ENCODE measurements around the gene PLEKHG3.

PLEKHG3 gene

DNA sequence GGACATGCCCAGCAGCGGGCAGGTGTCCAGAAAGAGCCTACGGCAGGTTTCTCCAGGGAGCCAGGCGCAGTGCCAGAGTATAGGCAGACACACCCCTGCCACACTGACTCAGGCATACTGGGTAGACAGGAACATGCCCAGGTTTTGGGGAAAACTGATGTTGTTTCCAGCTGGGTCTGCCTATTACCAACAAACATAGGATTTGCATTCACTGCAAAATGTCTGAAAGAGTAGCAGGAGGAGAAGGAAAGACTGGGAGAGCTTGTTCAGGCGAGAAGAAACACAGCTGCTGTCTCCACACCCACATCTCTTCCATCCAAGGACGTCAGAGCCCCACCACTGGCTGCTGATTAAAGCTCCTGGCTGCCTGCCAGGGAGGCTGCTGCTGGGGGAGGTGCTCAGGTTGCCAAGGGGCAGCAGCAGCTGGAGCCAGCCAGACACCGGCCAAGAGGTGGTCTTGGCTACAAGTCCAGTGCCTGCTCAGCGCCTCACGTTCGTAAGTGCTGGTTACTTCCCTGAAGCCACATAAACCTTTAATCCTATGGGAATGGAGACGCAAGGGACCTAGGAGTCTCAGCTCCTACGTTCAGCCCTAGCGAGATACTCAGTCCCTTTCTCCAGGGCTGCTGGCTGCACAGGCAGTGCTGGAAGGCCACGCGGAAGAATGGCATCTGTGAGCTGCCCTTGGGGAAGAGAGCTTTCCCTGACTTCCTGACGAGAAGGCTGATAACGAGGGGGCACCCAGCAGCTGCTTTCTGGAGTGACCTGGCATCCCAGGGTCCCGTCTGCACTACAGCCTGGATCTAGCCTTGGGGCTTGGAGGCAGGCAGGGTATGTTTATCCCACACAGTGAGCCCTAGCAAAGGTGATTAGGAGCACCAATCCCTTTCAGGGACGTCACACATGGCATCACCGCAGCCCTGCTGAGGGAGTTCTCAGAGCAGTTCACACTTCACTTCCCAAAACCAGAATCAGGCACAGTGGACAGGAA is 58.1 kb downstream of the PLEKHG3 start:
- no peak for DNase-seq (ENCODE audit: low read depth in 4 of 4, low spot score in 1 of 4)

DNA sequence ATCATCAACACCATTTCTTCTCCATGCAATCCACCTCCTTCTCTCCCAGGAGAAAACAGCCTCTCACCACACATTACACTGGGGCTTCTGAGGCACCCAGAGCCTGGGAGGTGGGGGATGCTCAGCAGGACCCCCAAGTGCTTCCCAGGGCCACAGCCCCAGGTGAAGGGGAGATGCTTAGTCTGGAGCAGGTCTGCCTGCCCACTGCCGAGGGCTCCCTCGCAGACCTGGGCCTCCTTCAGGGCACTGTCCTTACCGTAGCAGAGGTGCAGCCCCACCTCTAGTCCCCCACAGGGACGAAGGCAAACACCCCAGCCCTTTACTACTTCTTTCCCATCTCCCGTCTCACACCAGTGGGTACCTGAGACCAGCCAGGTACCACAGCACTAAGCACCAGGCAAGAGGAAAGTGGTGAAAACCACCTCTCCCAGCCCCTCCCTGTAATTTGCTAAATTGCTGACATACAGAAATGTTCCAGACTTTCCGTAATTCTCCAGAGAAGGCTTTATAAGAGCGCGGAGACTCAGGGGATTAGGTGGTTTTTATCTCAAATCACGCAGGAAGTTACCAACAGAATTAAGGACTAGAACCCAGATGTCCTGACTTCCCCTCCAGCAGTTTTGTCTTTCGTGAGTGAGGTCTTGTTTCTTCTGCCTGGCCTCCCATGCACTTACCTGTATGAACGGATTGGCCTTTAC is 59.0 kb downstream of the PLEKHG3 start:
- DNase-seq (ENCODE audit: low read depth in 4 of 4, low spot score in 1 of 4), result no peak

DNA sequence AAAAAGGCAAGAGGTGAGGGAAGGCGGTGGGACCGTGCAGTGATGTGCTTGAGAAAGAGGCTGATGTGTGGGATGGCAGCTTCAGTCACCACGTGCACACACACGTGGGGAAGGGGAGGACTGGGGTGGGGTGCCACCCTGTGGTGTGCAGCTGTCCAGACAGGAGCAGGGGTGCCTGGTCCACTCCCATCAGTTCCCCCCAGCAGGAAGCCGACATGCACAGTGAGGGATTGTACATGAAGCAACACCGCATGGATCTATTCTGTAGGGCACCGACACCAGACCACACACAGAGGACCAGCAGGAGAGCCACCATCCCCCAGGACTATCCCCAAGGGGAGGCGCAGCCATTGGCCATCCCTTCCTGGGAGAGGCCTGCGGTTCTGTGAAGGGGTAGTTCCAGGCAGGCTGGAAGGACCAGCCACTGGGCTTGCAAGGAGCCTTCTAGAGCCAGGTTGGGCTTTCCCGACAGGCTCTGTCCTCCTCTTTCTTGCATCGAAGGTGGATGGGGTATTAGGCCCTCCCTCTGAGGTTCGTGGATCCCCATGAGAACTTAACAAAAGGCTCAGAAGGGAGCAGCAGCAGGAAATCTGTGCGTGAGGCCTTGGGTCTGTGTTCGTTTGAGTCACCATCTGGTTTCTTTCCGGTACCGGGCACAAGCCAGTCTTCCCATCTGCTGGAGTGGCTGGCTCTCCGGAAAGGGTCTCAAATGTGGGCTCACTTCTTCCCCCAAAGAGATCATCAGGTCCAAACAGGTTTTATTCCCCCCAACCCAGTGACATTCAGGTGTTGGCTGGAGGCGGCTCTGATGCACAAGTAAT is 59.8 kb downstream of the PLEKHG3 start:
- DNase-seq (ENCODE audit: low read depth in 4 of 4, low spot score in 1 of 4), result no peak

DNA sequence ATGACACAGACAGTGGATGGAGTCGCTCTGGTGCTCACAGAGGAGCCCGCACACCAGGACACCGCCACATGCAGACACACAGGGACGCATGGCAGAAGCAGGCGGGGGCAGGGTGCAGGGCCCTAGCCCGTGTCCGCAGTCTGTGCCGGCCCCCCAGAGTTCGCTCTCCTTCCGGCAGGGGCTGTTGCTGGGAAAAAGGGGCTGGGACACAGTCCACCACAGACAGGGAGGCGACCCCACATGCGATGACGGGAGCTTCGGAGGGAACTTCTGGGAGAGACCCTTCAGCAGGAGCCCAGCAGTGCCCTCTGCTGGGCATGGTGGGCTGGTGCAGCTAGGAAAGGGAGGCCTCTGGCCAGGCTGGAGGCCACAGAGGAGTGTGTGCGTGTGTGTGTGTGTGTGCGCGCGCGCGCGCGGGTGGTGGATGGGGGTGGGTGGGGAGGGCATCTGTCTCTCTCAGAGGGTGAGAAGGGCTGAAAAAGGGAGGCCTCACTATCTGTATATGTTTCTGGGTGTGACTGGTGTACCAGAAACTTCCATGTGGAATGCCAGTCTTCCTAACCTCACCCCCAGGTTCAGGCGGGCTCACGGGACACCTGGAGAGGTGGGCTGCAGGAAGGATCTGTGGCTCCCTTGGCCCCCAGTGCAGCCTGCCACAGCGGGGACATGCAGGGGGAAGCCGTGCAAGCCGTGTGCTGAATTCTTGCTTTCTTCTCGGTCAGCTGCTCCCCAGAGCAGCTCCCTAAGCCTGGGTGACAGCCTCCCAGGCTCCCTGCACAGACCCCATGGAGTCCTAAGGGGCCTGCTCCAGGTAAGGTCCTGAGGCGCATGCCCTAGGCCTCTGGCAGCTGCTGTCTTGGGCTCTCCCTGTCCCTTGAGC is 60.7 kb downstream of the PLEKHG3 start:
- DNase-seq (ENCODE audit: low read depth in 4 of 4, low spot score in 1 of 4), result peak in 3 of 4 experiments; percentile 45 to 53 (median 47)

DNA sequence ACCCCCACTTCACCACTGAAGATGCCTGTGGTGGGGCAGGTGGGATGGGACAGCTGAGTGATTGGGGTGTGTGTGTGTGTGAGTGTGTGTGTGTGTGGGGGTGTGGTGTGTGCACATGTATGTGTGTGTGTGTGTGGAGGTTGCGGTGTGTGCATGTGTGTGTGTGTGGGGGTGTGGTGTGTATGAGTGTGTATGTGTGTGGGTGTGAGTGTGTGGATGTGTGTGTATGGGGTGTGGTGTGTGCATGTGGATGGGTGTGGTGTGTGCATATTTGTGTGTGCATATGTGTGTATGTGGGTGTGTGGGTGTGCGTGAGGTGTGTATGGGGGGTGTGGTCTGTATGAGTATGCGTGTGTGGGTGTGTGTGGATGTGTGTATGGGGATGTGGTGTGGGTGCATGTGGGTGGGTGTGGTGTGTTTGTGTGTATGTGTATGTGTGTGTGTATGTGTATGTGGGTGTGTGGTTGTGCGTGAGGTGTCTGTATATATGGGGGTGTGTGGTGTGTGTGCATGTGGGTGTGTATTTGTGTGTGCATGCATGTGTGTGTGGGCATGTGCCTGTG is 61.6 kb downstream of the PLEKHG3 start:
- DNase-seq (ENCODE audit: low read depth in 4 of 4, low spot score in 1 of 4), result no peak

DNA sequence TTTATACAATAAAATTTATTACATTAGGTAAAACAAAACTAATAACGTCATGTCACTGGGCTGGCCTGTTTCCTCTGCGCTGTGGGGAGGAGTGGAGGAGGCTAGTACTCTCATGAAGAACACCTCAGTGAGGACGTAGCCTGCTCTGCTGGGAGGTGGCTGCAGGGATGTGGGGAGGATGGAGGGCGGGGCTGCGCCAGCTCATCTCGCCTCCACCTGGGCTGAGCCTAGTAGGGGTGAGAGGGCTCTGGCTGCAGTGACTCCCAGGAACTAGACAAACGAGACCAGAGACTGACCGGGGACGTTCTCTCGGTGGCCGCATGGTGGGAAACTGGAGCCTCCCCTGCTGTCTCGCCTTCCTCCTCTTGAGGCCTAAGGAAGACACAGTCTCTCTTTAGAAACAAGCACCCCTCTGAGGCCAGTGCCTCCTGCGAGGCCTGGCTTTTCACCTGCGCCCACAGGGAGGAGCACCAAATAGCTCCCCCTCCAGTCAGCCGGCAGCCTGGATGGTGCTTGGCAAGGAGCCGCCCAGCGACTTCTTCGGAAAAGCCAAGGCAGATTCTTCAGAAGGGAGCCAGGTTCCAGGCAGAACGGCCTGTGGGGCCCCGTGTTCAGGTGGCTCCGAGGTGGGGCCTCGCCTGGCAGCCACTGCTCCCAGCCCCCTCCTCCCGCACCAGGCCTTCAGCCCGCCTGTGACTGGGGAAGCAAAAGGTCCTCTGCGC is 62.4 kb downstream of the PLEKHG3 start:
- DNase-seq (ENCODE audit: low read depth in 4 of 4, low spot score in 1 of 4), result no peak

DNA sequence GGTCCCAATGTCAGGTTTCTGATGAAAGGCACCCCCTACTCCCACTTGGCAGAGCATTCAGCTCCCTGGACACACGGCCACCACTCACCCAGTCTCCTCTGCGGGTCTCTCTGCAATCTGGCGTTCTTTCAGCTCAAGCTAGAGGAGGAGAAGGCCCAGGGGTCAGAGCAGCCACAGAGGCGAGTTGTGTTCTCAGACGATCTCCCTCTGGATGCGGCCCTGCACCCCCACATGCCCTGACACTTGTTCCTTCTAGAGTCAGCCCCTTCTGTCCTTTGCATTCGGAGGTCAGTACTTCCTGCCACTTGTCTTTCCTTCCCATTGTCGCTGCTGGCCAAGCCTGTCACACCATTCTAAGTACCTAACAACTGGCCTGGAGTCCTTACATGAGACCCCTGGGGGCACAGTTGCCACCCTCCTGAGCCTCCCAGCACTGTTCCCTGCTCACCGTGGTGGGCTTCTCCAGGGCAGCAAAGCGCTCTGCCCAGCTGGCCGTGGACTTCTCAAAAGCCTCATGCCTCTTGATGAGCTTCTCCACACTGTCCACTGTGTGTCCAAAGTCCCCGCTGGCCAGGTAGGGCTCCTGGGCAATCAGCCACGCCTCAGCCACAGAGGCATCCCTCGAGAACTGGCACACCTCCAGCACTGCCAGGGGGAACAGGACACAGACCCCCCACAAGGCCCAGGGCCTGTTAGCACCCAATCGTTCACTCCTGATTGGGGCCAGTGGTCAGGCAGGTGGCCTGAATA is 63.2 kb downstream of the PLEKHG3 start:
- DNase-seq (ENCODE audit: low read depth in 4 of 4, low spot score in 1 of 4), result no peak

DNA sequence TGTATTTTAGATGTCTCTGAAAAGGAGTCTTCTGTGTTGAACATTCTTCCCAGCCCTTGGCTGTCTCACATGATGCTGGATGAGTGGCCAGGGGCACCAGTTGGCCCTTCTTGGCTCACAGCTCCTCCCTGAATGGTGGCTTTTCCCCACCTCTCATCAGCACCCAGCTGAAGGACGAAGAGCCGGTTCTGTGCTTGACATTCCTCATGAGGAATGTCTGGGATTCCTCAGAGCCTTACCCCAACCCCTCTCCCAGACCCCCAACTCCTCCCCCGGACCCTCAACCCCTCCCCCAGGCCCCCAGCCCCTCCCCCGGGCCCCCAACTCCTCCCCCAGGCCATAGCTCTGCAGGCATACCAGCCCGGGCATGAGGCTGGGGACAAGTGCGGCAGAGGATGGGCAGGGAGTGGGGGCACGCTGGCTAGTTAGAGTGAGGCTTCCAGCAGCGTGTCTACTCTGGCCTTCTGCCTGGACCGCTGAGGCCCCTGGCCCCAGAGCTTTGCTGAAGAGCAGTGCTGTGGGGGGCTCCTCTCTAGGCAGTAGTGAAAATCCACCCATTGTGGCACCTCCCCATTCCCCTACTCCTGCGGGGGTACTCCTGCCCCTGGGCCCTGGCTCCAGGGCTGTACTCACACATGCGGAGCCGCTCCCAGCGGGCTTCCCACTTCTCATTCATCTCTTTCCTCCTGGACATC is 64.3 kb downstream of the PLEKHG3 start:
- no peak for DNase-seq (ENCODE audit: low read depth in 4 of 4, low spot score in 1 of 4)

DNA sequence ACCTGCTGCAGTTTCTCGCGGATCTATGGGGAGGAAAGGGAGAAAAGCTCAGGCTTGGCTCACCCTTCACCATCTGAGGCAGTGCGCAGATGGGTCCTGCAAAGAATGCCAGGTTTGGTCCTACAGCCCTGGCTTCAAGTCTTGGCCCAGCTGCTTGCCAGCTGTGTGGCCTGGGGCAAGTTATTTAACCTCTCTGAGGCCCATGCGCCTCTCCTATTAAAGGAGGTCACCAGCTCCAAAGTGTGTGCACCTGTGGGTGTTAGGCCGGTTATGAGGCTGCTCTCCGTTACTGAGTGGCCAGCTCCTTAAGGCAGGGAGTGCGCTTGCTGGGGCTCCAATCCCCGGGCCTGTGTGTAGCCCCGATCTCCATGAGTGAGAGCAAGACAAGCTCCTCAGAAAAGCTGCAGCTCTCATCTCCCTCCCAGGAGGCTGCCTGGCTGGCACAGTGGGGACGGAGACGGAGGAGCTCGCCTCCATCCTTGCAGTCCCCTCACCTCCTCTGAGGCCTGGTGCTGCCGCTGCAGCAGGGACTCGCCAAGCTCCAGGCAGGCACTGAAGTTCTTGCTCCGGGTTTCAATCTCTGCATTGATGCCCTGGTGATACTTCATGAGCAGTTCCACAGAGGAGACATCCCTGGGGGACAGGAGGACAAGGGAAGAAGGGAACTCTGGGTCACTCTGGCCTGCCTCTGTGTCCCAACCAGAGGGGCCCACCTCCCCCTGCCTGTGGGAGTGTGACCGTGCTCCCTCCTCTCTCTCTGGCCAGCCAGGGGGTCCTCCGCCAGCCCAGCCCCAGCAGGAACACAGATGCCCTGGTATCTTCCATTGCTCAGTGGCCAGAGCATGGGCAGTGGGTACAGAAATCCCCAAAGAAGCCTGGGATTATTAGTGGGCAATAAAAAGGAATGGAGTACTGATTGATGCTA is 65.1 kb downstream of the PLEKHG3 start:
- DNase-seq (ENCODE audit: low read depth in 4 of 4, low spot score in 1 of 4), result no peak

DNA sequence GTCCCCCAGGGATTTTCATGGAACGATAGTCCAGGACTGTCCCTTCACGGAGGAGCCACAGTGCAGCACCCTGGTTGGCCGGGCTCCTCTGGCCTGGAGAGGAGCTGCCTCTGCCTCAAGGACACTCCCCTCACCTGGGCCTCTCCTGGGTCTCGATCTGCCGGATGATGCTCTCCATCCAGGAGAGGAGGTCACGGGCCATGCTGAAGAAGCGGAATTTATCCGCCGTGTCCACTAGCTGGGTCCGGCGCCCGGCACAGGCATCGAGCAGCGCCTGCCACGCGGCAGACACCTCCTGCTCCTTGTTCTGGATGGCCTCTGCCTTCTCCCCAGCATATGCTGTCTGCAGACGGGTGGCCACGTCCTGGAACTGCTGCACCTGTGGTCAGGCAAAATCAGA is 66.5 kb downstream of the PLEKHG3 start:
- DNase-seq (ENCODE audit: low read depth in 4 of 4, low spot score in 1 of 4), result no peak

GRCh38 chr14:64771161-64771560 is 66.9 kb downstream of the PLEKHG3 start:
- DNase-seq (ENCODE audit: low read depth in 4 of 4, low spot score in 1 of 4), result no peak

DNA sequence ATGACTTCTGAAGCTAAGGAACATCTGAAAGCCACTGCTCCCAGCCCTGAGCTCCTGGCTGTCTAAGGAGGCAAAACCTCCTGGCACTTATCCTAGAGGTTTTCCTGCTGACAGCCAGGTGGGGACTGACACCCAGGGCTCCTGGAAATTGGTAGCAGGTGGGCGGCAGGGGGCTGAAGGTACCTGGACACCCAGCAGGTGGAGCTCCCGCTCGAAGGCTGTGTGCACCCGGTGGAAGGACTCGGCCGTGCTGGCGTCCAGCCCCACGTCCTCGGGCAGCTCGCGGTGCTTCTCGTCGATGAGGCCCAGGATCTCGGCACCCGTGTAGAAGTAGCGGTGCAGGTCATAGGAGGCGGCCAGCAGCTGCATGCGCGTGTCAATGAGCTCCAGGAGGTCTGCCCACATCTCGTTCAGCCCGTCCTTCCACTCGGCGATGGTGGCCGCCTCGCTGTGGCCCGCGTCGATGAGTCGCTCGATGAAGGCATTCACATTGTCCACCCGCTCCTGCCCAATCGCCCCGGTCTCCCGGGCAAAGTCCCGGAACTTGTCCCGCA is 68.2 kb downstream of the PLEKHG3 start:
- no peak for DNase-seq (ENCODE audit: low read depth in 4 of 4, low spot score in 1 of 4)

DNA sequence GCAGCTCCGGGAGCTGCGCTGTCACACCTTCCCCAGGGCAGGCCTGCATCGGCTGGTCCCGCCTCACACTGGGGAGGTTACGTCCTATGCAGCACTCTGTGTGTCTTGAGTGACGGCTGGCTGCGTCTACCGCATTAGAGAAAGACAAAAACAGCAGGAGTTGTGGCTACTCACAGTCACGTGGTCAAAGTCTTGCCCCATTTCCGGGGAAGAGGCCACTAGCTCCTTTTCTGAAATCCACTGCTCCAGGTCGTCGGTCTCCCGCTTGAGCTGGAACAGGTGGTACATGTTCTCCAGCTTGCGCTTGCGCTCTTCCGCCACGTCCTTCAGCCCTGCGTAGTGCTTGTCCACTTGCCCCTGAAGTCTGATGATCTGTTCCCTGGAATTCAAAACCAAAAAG is 68.8 kb downstream of the PLEKHG3 start:
- DNase-seq (ENCODE audit: low read depth in 4 of 4, low spot score in 1 of 4), result no peak

- DNase-seq (ENCODE audit: low read depth in 4 of 4, low spot score in 1 of 4), result no peak
Observed at GRCh38 chr14:64773577-64773976, 69.4 kb downstream of the PLEKHG3 start.

GRCh38 chr14:64774272-64774671 is 70.0 kb downstream of the PLEKHG3 start:
- no peak for DNase-seq (ENCODE audit: low read depth in 4 of 4, low spot score in 1 of 4)

DNA sequence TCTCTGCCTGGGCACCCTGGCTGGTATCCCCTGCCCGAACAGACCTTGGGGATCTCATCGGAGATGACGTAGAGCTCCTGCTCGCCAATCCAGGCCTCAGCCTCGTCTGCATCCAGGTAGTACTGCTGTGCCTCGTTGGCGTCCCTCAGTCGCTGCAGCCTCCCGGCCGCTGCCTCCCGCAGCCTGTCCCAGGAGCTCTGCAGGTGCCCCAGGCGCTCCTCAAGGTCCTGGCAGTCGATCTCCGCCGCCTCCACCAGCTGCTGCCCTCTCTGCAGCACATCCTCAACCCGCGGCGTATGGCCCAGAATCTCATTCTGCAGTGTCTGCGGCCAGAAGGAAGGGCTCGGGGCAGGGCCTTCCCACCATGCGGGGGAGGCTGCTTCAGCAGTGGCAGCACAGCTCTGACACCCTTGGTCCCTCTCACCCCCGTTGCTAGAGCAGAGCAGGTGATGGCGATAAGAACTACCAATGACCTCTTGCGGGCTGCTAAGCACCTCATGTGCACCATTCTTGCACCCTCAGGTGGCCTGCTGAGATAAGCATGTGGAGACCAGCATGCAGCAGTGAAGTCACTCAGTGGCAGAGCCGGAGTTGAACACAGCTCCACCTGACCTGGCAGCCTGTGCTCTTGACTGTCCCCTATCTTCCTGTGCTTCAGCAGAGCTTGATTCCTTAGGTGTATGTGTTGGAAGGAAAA is 71.0 kb downstream of the PLEKHG3 start:
- DNase-seq (ENCODE audit: low read depth in 4 of 4, low spot score in 1 of 4), result no peak
